Left ventricle myocardium superior (tissue), 1 donor: ENCODE data around the gene ASH1L. TPM values are rescaled to one million over a fixed set of nuclear protein-coding genes. Genes with fewer than 3 reads are reported as not detected.
"Not testable (repeated sequence)": the region's sequence is repeated elsewhere in the genome, so short reads cannot be mapped to it uniquely, and the experiment has no call there.

Experiments
- ATAC-seq: fragments of 200-7000 bp; cut with Tn5 transposase; one replicate; pipeline ENCODE4 v1.9.1; 2020; ENCODE audit warnings: mild to moderate bottlenecking, moderate library complexity
- DNase-seq: peaks from one replicate; pipeline ENCODE4 v3.0.0-alpha.2; 2020
- intact Hi-C: fragments of 100-400 bp; cut with micrococcal nuclease; formaldehyde crosslinking; loops from one replicate; pipeline ENCODE4 v1.11.0; 2022
- total RNA-seq: library from RNA; stranded (reverse); fragmentation: NEBNext Ultra II Directional; extraction: Animal tissue kit (Norgen Biotek cat#: 25700); gene quantifications from one replicate; pipeline ENCODE4 v1.2.1, GENCODE V29; 2021
- donor health status: DM: no; HTN: yes; CAD: no; lungs with severe emphysema.

ASH1L gene
- total RNA-seq, 1 donor from 2014 or later: 41.1 TPM

DNA sequence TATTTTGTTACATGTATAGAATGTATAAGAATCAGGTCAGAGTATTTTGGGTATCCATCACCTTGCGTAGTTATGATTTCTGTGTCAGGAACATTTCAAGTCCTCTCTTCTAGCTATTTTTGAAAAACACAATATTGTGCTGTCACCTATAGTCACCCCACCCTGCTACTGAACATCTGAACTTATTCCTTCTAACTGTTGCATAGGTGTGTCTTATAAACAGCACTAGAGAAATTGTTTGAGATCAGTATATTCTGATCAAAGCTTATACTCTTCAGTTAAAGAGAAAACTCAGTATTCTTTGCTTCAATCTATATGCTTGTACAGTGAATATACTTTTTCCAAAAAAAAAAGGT is 96.0 kb downstream of the ASH1L start:
- intact Hi-C loops: no loop called here
- ATAC-seq (no peak), DNase-seq (no peak)

GRCh38 chr1:155463865-155464650 is 98.5 kb downstream of the ASH1L start:
- intact Hi-C loops: no loop called here
- DNase-seq: no peak
- ATAC-seq: no peak

- intact Hi-C loops: no loop called here
- ATAC-seq: no peak
- no peak for DNase-seq
Observed at GRCh38 chr1:155458111-155458510, 104.5 kb downstream of the ASH1L start.

GRCh38 chr1:155457266-155457665 is 105.3 kb downstream of the ASH1L start:
- no peak for DNase-seq
- ATAC-seq: no peak
- intact Hi-C loops: no loop called here

GRCh38 chr1:155455588-155456195 is 106.9 kb downstream of the ASH1L start:
- DNase-seq (no peak), ATAC-seq (peak; percentile 73)
- intact Hi-C loops: no loop called here

DNA sequence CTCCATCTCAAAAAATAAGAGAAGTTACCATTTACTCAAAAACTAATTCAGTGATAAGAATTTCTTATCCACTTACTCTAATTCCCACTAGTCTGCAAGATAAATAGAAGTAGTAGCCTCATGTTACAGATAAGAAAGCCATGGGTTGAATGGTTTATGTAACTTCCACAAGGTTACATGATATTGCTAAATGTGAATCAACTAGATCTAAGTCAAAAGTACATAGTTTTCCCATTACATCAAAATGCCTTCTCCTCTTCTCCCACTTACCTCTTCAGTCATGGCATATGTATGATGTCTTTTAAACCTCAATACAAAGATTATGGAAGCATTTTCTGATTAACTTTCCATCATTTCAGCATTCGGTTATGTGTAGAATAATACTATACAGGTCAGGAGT is 108.5 kb downstream of the ASH1L start:
- ATAC-seq (no peak), DNase-seq (no peak)
- intact Hi-C loops: no loop called here

GRCh38 chr1:155453141-155453540 is 109.5 kb downstream of the ASH1L start:
- DNase-seq (no peak), ATAC-seq (no peak)
- intact Hi-C loops: no loop called here

DNA sequence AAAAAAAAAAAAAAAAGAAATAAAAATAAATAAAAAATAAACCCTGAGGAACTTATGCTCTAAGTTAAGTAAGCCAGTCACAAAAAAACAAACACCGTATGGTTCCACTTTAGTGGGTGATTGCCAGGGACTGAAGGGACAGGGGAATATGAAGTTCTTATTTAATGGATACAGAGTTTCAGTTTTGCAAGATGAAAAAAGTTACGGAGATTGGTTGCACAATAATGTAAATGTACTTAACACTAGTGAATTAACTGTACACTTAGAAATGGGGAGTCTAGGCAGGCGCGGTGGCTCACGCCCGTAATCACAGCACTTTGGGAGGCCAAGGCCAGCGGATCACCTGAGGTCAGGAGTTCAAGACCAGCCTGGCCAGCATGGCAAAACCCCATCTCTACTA is 111.4 kb downstream of the ASH1L start:
- DNase-seq (no peak), ATAC-seq (no peak)
- intact Hi-C loops: no loop called here

GRCh38 chr1:155442431-155442830 is 120.2 kb downstream of the ASH1L start:
- intact Hi-C loops, ATAC-seq, DNase-seq: not testable (repeated sequence)

- intact Hi-C loops: no loop called here
- no peak for DNase-seq
- ATAC-seq: peak; percentile 53
Observed at GRCh38 chr1:155437405-155437804, 125.2 kb downstream of the ASH1L start.

DNA sequence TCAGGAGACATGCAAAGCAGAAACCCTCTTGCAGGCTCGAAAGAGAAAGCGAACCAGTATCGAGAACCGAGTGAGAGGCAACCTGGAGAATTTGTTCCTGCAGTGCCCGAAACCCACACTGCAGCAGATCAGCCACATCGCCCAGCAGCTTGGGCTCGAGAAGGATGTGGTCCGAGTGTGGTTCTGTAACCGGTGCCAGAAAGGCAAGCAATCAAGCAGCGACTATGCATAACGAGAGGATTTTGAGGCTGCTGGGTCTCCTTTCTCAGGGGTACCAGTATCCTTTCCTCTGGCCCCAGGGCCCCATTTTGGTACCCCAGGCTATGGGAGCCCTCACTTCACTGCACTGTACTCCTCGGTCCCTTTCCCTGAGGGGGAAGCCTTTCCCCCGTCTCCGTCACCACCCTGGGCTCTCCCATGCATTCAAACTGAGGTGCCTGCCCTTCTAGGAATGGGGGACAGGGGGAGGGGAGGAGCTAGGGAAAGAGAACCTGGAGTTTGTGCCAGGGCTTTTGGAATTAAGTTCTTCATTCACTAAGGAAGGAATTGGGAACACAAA is 128.7 kb downstream of the ASH1L start:
- DNase-seq, ATAC-seq, intact Hi-C loops: not testable (repeated sequence)

DNA sequence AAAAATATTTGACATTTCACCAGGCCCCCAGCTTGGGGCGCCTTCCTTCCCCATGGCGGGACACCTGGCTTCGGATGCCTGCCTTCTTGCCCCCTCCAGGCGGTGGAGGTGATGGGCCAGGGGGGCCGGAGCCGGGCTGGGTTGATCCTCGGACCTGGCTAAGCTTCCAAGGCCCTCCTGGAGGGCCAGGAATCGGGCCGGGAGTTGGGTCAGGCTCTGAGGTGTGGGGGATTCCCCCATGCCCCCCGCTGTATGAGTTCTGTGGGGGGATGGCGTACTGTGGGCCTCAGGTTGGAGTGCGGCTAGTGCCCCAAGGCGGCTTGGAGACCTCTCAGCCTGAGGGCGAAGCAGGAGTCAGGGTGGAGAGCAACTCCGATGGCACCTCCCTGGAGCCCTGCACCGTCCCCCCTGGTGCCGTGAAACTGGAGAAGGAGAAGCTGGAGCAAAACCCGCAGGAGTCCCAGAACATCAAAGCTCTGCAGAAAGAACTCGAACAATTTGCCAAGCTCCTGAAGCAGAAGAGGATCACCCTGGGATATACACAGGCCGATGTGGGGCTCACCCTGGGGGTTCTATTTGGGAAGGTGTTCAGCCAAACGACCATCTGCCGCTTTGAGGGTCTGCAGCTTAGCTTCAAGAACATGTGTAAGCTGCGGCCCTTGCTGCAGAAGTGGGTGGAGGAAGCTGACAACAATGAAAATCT is 129.3 kb downstream of the ASH1L start:
- intact Hi-C loops, ATAC-seq, DNase-seq: not testable (repeated sequence)

GRCh38 chr1:155424091-155424490 is 138.5 kb downstream of the ASH1L start:
- no peak for ATAC-seq
- DNase-seq: no peak

DNA sequence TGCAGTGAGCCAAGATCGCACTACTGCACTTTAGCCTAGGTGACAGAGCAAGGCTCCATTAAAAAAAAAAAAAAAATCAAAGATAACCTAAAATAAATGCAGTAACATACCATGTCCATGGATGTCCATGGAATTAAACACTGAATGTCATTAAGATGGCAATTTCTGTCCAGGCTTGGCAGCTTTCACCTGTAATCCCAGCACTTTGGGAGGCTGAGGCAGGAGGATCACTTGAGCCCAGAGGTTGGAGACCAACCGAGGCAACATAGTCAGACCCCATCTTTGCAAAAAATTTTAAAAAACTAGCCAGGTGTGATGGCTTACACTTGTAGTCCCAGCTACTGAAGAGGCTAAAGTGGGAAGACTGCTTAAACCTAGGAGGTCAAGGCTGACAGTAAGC is 141.8 kb downstream of the ASH1L start:
- intact Hi-C loops: no loop called here
- no peak for ATAC-seq
- no peak for DNase-seq

More at GRCh38 chr1:155424091-155424490, 138.5 kb downstream of the ASH1L start:
- intact Hi-C loops: no loop called here

DNA sequence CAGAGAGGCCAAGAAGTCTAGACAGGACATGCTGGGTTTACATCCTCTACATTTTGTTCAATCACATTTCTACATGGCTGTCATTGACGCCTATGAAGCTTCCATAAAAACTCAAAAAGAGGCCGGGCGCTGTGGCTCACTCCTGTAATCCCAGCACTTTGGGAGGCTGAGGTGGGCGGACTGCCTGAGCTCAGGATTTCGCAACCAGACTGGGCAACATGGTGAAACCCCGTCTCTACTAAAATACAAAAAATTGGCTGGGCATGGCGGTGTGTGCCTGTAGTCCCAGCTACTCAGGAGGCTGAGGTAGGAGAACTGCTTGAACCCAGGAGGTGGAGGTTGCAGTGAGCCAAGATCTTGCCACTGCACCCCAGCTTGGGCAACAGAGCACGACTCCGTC is 150.8 kb downstream of the ASH1L start:
- ATAC-seq, DNase-seq, intact Hi-C loops: not testable (repeated sequence)

DNA sequence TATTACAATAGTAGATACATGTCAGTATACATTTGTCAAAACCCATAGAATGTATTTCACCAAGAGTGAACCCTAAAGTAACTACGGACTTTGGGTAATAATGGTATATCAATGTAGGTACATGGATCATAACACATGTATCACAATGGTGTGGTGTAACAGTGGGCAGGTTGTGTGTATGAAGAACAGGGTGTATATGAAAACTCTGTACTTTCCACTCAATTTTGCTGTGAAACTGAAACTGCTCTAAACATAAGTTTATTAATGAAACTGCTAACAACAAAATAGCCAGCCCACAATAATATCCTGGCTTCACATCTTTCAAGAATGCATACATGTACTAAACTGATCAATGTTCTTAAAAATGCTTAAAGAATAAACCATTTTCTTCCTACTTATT is 151.7 kb downstream of the ASH1L start:
- ATAC-seq: no peak
- intact Hi-C loops: no loop called here

DNA sequence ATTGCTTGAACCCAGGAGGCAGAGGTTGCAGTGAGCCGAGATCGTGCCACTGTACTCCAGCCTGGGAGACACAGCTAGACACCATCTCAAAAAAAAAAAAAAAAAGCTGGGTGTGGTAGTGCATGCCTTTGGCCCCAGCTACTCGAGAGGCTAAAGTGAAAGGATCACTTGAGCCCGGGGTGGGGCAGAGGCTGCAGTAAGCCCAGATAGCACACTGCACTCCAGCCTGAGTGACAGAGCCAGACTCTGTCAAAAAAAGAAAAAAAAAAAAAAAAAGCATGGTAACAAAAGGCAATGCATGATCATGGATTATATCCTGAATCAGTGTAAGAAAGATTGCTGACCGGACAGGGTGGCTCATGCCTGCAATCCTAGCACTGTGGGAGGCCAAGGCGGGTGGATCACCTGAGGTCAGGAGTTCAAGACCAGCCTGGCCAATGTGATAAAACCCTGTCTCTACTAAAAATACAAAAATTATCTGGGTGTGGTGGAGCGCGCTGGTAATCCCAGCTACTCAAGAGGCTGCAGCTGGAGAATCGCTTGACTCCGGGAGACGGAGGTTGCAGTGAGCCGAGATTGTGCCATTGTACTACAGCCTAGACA is 165.6 kb downstream of the ASH1L start:
- peak; percentile 80 for ATAC-seq
- no peak for DNase-seq
- intact Hi-C loops: no loop called here

More for the DNA sequence above, 151.7 kb downstream of the ASH1L start:
- DNase-seq: no peak

- peak; percentile 35 for DNase-seq
- intact Hi-C loops: no loop called here
- peak; percentile 60 for ATAC-seq
Observed at GRCh38 chr1:155392898-155393411, 169.6 kb downstream of the ASH1L start.

GRCh38 chr1:155389826-155390225 is 172.8 kb downstream of the ASH1L start:
- DNase-seq (no peak), ATAC-seq (no peak)
- intact Hi-C loops: no loop called here
